Measurements from ENCODE around the gene CLINT1. TPM values are rescaled to one million over a fixed set of nuclear protein-coding genes. Genes with fewer than 3 reads are reported as not detected.
"Not testable (repeated sequence)": the region's sequence is repeated elsewhere in the genome, so short reads cannot be mapped to it uniquely, and the experiment has no call there.

The CLINT1 gene
- total RNA-seq, 1 experiment from 2014 or later, result 69.2 TPM

DNA sequence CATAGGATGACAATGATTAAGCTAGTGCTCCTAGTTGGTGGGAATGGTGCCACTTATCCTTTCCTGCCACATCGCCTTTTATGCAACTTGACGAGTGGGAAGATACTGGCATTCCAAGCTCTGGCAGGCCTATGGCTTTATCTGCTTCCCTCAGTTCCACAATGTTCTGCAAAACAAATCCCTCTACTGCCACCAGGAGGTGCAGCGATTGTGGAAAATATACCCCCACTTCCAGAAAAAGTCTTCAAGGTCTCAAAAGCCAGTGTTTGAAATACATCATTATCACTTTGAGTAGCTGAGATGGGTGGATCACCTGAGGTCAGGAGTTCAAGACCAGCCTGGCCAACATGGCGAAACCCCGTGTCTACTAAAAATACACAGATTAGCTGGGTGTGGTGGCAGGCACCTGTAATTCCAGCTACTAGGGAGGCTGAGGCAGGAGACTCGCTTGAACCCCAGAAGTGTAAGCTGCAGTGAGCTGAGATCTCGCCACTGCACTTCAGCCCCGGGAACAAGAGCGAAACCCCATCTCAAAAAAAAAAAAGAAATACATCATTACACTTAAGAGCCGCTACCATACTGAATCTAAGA is 3.4 kb downstream of the CLINT1 start:
- Histone ChIP-seq H4K20me1 (ENCODE audit: insufficient read depth) (peaks cover 14% of the 10 kb centered on the region; the same call in 1 of the 2 replicates), H3K4me2 (ENCODE audit: low read length) (no peak overlapping the region), H3K27ac (ENCODE audit: low read depth, low read length) (no peak overlapping the region), H3K27me3 (ENCODE audit: insufficient read depth, low read length) (no peaks in the 10 kb centered on the region), H3K4me1 (ENCODE audit: control insufficient read depth in 1 of 2, insufficient read depth in 2 of 2, low read length in 2 of 2) (peaks cover 3 to 14% of the 10 kb centered on the region in 2 experiments; a peak in 3 of 4 replicates), H3K36me3 (ENCODE audit: control insufficient read depth in 1 of 2, insufficient read depth in 2 of 2, low read length in 2 of 2) (no peaks in the 10 kb centered on the region), H2AFZ (ENCODE audit: low read depth, low read length, poor library complexity, severe bottlenecking) (no peak overlapping the region), H3K79me2 (ENCODE audit: insufficient read depth, low read length) (peaks cover 84% of the 10 kb centered on the region), H3K4me3 (replicated peaks in 1 of 2; ENCODE audit: low read depth in 1 of 2, low read length in 2 of 2) (no peak overlapping the region), H3K9ac (ENCODE audit: low read length) (no peak overlapping the region), H3K9me3 (ENCODE audit: control insufficient read depth in 1 of 2, insufficient read depth in 1 of 2, low read depth in 1 of 2, low read length in 2 of 2) (no peaks in the 10 kb centered on the region), H3K9me2 (ENCODE audit: insufficient read depth) (no peaks in the 10 kb centered on the region)
- ChIA-PET CTCF (interaction anchor here (0.5 to 2.3 kb wide), 7 partner anchors 9 to 422 kb away, joined by 3 to 11 read pairs (median 4); no protein-coding TSS in a partner anchor), POLR2A (interaction anchor here (1.3 kb wide), 1 partner anchor 8 kb away, joined by 3 read pairs; no protein-coding TSS in a partner anchor), RAD21 (ENCODE audit: low non-redundant PET in 1 of 2, low total read pairs in 2 of 2, uncharacterized antibody in 2 of 2, unreplicated experiment in 2 of 2) (interaction anchor here in 1 of 2 experiments (0.7 kb wide), 1 partner anchor 60 kb away, joined by 3 read pairs; no protein-coding TSS in a partner anchor)
- peak; percentile 63 for TF ChIP-seq RAD21 (IDR thresholded peaks at IDR 0.05; ENCODE audit: low read depth)
- TF ChIP-seq, protein P1, sequence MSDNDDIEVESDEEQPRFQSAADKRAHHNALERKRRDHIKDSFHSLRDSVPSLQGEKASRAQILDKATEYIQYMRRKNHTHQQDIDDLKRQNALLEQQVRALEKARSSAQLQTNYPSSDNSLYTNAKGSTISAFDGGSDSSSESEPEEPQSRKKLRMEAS (IDR thresholded peaks at IDR 0.05), result no peak
- TF ChIP-seq, protein P2, sequence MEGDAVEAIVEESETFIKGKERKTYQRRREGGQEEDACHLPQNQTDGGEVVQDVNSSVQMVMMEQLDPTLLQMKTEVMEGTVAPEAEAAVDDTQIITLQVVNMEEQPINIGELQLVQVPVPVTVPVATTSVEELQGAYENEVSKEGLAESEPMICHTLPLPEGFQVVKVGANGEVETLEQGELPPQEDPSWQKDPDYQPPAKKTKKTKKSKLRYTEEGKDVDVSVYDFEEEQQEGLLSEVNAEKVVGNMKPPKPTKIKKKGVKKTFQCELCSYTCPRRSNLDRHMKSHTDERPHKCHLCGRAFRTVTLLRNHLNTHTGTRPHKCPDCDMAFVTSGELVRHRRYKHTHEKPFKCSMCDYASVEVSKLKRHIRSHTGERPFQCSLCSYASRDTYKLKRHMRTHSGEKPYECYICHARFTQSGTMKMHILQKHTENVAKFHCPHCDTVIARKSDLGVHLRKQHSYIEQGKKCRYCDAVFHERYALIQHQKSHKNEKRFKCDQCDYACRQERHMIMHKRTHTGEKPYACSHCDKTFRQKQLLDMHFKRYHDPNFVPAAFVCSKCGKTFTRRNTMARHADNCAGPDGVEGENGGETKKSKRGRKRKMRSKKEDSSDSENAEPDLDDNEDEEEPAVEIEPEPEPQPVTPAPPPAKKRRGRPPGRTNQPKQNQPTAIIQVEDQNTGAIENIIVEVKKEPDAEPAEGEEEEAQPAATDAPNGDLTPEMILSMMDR (IDR thresholded peaks at IDR 0.05 in 2 of 3, conservative IDR thresholded peaks at IDR 0.05 in 1 of 3; ENCODE audit: borderline replicate concordance in 1 of 3, insufficient read depth in 1 of 3, low read depth in 2 of 3, low read length in 2 of 3), result peak; percentile 62 to 70 (median 63); a peak in 5 of 6 replicates
- peak; percentile 51 for DNase-seq (ENCODE audit: low read depth, low spot score)
- no TSS peak for BruUV-seq (replicated peaks)
- intact Hi-C loops (cut with micrococcal nuclease), result loop anchor here (1.0 kb wide), 2 partner anchors 63 to 140 kb away; no protein-coding TSS in a partner anchor
- peak; percentile 42 for ATAC-seq

DNA sequence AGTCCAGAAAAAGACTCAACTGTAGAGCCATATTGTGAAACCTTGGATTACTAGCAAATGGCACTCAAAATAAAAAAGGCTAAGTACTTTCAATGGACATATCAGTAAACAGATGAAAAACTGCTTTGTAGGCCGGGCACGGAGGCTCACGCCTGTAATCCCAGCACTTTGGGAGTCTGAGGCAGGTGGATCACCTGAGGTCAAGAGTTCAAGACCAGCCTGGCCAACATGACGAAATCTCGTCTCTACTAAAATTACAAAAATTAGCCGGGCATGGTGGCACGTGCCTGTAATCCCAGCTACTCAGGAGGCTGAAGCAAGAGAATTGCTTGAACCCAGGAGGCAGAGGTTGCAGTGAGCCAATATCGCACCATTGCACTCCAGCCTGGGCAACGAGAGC is 5.6 kb downstream of the CLINT1 start:
- H3K9me2 ChIP-seq (ENCODE audit: insufficient read depth); H3K4me3 ChIP-seq (replicated peaks in 1 of 2; ENCODE audit: low read depth in 1 of 2, low read length in 2 of 2); H3K4me2 ChIP-seq (ENCODE audit: low read length); ATAC-seq; RAD21 ChIA-PET (ENCODE audit: low non-redundant PET in 1 of 2, low total read pairs in 2 of 2, uncharacterized antibody in 2 of 2, unreplicated experiment in 2 of 2); intact Hi-C loops (cut with micrococcal nuclease); CTCF ChIA-PET; H3K9ac ChIP-seq (ENCODE audit: low read length); H3K27me3 ChIP-seq (ENCODE audit: insufficient read depth, low read length); H3K27ac ChIP-seq (ENCODE audit: low read depth, low read length); H3K4me1 ChIP-seq (ENCODE audit: control insufficient read depth in 1 of 2, insufficient read depth in 2 of 2, low read length in 2 of 2); DNase-seq (ENCODE audit: low read depth, low spot score); BruUV-seq (replicated peaks); H2AFZ ChIP-seq (ENCODE audit: low read depth, low read length, poor library complexity, severe bottlenecking); H3K36me3 ChIP-seq (ENCODE audit: control insufficient read depth in 1 of 2, insufficient read depth in 2 of 2, low read length in 2 of 2); H3K9me3 ChIP-seq (ENCODE audit: control insufficient read depth in 1 of 2, insufficient read depth in 1 of 2, low read depth in 1 of 2, low read length in 2 of 2); POLR2A ChIA-PET: not testable (repeated sequence)
- Histone ChIP-seq H3K79me2 (ENCODE audit: insufficient read depth, low read length) (peaks cover 100% of the 10 kb centered on the region), H4K20me1 (ENCODE audit: insufficient read depth) (peaks cover 14% of the 10 kb centered on the region; the same call in 1 of the 2 replicates)

Data from HCT116 (cell line).